GM18520 (cell line): ENCODE results near the gene DLG5.

ENCODE experiments used
- ATAC-seq: cut with Tn5 transposase; IDR thresholded peaks from one replicate; pipeline ENCODE4 v1.9.1; 2021; ENCODE audit not compliant: unreplicated experiment

Gene DLG5, protein sequence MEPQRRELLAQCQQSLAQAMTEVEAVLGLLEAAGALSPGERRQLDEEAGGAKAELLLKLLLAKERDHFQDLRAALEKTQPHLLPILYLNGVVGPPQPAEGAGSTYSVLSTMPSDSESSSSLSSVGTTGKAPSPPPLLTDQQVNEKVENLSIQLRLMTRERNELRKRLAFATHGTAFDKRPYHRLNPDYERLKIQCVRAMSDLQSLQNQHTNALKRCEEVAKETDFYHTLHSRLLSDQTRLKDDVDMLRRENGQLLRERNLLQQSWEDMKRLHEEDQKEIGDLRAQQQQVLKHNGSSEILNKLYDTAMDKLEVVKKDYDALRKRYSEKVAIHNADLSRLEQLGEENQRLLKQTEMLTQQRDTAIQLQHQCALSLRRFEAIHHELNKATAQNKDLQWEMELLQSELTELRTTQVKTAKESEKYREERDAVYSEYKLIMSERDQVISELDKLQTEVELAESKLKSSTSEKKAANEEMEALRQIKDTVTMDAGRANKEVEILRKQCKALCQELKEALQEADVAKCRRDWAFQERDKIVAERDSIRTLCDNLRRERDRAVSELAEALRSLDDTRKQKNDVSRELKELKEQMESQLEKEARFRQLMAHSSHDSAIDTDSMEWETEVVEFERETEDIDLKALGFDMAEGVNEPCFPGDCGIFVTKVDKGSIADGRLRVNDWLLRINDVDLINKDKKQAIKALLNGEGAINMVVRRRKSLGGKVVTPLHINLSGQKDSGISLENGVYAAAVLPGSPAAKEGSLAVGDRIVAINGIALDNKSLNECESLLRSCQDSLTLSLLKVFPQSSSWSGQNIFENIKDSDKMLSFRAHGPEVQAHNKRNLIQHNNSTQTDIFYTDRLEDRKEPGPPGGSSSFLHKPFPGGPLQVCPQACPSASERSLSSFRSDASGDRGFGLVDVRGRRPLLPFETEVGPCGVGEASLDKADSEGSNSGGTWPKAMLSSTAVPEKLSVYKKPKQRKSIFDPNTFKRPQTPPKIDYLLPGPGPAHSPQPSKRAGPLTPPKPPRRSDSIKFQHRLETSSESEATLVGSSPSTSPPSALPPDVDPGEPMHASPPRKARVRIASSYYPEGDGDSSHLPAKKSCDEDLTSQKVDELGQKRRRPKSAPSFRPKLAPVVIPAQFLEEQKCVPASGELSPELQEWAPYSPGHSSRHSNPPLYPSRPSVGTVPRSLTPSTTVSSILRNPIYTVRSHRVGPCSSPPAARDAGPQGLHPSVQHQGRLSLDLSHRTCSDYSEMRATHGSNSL (N-terminal part only)

DNA sequence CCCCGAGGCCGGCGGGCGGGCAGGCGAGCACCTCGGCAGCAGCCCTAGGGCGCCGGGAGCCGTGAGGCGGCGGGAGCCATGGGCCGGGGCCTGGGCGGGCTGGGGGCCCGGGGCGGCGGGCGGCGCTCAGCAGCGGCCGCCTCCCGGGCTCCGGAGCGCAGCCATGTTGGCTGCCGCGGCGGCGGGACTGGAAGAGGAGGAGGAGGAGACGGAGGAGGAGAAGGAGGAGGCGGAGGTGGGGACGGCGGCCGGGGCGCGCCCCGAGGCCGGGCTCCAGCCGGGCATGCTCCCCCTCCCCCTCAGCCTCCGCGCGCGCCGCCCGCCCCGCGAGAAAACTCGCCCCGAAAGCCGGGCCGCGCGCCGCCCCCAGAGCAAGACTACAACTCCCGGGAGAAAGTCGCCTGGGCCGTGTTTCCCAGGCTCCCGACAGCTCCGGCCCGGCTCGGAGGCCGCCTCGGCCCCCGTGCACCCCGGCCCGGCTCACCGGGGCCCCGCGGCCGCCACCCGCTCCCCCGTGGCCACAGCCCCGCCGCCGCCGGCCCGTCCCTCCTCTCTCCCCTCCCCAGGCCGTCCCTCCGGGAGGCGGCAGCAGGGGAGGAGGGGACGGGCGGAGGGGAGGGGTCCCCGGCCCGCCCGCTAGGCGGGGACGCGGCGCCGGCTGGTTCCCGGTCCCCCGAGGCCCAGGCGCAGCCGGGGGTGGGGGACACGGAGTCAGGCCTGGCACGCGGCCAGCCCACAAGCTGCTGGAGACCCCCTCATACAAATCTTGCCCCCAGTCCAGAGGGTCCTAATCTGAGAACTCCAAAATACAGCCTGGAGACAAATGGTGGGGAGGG lies at the start of gene DLG5:
TSS of gene DLG5 (minus strand) at position 190 of the 836 bp plus-strand sequence. CDS start 235 bp downstream, outside the sequence.
- ATAC-seq: no peak

DNA sequence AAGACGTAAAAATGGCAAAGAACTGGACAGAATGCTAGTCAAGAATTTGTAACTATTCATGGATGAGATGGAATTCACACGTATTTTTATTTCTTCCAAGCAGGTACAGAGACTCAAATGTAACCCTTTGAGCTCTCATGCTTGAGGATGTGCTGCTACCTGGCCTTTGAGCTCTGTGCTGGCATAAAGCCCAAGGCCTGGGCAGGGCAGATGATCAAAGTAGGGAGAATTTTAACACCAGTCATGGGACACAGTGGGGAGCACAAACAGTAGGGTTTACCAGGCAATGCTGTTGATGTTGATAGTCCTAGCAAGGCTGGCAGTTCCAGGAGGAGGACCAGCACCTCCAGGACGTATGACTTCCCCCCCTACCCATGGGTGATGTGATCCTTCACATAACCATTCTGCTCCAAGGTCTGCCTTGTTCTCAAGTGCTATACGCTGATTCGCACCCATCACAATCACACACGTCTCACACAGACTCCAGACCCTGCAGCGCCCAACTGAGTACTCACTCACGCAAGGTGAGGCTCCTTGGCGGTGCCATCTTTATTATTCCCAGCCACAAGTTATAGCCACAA lies 48.6 kb upstream of the DLG5 start:
- no peak for ATAC-seq

DNA sequence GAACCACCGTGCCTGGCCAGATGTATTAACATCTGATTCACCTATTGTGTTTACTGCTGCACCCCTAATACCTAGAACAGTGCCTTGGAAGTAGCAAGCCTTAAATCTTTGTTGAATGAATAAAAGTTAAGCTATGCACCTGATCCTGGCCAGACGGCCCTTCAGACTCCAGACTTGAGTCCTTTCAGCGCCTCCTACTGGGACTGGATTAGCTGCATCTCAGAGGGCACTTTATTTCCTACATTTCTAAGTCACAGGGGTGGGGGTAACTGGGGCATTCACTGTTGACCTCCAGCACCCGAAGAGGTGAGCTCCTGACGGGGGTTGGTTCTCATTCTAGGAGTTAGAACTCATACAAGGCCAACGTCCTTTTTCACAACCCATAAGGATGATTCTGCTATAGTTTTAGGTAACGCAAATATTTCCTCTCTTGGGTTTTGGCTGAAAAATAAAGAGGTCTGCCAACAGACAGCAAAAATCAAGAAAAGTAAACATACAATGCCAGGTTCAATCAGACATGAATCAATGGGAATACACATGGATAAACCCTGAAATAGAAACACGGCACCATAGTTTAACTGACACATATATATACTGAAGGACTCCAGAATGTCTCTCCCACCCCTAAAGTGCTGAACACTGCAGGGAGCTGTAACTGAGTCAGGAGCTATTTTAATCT lies 48.0 kb upstream of the DLG5 start:
- ATAC-seq: no peak

DNA sequence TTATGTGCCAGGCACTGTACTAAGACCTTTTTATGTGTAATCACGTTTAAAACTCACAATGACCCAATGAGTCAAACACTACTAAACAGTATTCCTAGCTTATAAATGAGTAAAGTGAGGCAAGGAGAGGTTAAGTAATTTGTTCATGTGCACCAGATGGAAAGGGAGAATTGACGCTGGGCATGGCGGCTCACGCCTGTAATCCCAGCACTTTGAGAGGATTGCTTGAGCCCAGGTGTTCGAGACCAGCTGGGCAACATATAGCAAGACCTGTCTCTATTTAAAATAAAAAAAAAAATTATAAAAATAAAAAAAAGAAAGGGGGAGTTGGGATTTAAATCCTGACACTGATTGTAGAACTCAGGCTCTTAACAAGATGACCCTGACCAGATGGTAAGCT lies 46.7 kb upstream of the DLG5 start:
- no peak for ATAC-seq

DNA sequence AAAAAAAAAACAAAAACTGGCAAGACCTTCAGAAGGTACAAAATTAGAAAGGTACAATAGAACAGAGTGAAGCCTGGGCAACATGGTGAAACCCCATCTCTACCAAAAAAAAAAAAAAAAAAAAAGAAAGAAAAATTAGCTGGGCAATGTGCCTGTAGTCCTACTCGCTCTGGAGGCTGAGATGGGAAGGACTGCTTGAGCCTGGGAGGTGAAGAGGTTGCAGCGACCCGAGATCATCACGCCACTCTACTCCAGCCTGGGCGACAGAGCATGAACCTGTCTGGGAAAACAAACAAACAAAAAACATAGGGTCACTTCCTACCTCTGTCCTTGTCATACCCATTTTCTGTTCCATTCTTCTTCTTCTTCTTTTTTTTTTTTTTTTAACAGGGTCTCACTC lies 45.6 kb upstream of the DLG5 start:
- ATAC-seq: no peak

DNA sequence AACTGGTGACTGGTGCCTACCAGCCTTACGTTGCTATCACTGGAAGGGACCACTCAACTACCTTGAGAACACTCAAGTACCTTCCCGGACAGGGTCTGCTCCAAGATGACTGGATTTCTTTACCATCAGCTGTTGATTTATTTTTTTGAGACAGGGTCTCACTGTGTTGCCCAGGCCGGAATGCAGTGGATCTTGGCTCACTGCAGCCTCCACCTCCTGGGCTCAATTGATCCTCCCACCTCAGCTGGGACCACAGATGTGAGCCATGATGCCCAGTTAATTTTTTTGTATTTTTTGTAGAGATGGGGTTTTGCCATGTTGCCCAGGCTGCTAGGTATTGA lies 45.2 kb upstream of the DLG5 start:
- ATAC-seq: no peak

DNA sequence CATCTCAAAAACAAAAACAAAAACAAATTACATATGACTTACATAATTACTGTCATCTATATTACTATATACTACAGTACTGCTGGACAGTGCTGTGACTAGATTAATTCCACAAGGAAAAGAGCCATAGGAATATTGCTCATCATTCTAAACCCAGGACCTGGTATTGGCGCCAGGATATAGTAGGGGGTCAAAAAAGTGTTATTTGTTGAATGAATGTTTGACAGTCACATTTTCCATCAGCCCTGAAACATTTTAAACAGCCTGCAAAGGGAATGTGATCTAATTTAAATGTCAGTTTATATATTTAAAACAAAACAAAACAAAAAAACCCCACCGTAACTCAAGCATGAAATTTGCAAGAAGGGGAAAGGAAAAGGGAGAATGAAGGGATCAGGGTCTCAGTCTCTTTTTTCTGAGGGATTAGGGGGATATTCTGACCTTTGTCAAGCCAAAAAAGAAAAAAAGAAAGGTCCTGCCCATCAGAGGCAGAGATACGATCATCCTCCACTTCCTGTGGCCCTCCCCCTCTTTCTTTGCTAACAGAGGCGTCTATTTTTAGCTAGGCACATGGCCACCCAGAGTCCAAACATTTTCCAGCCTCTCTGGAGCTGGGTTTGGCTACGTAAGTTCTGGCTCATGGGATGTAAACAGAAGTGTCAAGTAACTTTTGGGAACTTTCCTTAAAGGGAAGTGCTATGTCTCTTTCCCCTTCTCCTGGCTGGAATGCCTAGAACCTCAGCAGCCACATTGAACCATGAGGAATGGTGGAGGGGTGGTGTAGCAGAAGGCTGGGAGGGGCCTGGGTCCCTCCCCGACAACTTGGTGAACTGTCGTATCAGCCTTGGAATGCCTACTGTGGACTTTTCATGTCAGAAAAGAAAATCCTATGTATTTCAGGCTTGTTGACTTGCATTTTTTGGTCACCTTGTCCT lies 44.6 kb upstream of the DLG5 start:
- no peak for ATAC-seq

DNA sequence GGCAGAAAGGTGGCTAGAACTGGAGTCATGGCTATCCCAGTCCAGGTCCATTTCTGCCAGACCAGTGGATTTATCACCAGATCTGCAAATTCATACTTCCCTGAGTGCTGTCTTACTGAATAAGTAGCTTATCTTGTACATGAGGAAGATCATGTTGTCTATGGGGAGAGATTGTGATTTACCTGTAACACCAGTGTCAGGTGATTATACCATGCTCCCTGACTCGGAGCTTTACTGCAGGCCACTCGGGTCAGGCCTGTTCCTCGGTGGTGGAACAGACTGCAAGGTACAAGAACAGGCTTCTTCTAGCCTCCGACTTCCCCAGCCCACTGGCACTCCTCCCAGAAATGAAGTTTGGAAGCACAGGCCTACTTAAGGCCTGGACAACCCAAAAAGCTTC lies 42.6 kb upstream of the DLG5 start:
- ATAC-seq: no peak

DNA sequence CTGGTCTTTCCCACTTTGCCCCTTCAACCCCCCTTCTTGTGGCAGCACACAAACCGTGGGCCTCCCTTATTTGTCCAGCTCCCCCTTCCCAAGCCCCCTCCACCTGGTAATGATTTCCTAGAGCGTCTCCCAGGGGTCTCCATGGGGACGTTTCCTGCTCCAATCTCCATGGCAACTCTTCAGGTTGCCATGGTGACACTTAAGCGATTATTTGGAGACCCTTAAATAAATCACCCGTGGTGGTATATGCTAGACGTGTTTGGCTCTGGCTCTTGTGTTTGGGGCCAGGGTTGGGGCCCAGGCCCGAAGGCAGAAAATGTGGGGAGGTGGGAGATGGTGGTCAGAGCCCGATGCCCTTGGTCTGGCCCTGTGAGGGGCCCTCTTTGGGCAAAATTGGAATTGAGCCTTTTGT lies 41.1 kb upstream of the DLG5 start:
- no peak for ATAC-seq

DNA sequence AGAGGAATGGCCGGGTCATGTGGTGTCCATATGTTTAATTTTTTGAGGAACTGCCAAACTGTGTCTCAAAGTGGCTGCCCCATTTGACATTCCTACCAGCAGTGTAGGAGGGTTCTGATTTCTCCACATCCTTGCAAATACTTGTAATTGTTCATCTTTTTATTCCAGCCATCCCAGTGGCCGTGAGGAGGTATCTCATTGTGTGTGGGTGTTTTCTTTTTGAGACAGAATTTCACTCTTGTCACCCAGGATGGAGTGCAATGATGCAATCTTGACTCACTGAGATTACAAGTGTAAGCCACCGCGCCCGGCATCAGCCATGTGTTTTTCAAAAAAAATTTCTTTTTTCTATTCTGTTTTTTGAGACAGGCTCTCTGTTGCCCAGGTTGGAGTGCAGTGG lies 38.7 kb upstream of the DLG5 start:
- no peak for ATAC-seq

DNA sequence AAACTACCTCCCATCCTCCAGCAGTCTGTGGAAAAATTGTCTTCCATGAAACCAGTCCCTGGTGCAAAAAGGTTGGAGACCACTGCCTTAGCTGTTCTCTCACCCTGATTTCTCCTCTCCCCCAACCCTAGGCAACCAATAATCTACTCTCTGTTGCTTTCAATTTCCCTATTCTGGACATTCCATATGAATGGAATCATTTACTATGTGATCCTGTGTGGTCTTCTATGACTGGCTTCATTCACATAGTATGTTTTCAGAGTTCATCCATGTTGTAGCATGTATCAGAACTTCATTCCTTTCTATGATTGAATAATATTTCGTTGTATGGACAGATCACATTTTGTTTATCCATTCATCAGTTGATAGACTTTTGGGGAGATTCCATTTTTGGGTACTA lies 38.3 kb upstream of the DLG5 start:
- no peak for ATAC-seq

DNA sequence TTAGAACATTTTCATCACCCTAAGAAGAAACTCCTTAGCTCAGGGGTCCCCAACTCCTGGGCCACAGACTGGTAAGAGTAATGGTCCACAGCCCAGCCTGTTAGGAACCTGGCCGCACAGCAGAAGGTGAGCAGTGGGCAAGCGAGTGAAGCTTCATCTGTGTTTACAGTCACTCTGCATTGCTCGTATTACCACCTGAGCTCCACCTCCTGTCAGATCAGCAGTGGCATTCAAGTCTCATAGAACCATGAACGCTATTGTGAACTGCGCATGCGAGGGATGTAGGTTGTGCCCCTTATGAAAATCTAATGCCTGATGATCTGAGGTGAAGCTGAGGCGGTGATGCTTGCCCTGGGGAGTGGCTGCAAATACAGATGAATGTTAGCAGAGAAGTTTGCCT lies 37.3 kb upstream of the DLG5 start:
- ATAC-seq: no peak

DNA sequence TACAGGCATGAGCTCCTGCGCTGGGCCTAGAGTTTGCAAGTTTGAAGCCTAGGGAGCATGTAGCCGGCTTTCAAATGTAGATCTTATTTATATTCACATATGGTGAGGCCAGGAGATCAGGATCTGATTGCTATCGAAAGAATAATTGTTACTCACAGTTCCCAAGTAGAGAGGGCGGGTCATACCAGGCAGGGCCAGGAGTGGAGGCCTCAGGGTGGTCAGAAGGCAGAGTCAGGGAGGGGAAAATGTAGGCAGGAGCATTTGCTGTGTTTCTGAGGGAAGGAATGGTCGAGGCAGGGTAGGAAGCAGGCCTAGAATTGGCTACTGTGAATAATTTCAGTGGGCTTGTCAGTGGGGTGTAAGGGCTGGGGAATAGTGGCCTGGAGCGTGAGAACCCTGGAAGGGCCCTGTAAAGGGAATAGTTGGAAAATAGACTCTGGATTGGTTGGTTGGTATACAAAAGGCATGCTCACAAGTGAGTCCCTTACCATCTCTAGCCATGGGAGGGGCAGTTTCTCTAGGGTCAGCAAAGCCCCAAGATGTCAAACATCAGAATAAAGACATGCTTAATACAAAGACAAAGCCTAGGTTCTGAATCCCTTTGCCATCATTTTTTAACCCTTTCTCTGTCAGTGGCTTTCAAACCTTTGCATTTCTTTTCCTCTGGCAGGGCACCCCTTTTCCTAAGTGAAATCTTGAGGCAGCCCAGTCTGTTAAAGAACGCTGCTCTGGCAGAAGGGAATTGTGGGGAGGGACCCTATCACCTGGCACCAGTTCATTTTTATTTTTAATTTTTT lies 36.0 kb upstream of the DLG5 start:
- no peak for ATAC-seq

DNA sequence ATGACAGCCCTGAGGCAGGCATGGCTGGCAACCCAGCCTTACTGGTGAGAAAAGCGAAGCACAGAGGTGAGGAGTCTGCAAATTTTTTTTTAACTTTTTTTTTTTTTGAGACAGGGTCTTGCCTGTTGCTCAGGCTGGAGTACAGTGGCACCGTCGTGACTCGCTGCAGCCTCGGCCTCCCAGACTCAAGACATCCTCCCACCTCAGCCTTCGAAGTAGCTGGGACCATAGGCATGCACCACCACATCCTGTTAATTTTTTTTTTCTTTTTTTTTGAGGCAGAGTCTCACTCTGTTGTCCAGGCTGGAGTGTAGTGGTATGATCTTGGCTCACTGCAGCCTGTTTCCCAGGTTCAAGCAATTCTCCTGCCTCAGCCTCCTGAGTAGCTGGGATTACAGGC lies 35.1 kb upstream of the DLG5 start:
- ATAC-seq: no peak

DNA sequence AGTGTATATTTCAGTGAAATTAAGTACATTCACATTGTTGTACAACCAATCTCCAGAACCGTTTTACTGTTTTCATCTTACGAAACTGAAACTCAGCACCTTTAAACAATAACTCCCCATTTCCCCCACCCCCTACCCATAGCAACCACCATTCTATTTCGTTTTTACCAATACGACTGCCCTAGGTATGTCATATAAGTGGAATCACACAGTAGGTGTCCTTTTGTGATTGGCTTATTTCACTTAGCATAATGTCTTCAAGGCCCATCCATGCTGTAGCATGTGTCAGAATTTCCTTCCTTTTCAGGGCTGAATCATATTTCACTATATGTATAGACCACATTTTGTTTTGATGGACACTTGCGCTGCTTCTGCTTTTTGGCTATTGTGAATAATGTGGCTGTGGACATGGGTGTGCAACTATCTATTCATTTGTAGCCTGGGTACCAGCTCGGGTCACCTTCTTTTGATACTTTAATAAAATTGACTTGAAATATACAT lies 34.3 kb upstream of the DLG5 start:
- ATAC-seq: no peak

DNA sequence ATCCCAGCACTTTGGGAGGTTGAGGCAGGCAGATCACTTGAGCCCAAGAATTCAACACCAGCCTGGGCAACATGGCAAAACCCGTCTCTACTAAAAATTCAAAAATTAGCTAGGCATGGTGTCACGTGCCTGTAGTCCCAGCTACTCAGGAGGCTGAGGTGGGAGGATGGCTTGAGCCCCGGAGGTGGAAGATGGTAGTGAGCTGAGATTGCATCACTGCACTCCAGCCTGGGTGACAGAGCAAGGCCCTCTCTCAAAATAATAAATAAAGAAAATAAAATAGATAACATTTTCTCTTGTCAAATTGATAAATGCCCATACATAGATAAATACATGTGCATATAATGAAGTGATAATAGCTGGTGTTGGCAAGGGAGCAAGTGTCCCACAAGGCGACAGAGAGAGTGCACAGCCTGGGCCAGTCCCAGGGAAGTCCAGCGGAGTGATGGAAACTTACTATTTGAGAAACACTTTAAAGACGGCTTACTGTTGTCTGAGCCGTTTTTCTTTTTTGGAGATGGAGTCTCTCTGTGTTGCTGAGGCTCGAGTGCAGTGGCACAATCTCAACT lies 33.4 kb upstream of the DLG5 start:
- ATAC-seq: no peak

DNA sequence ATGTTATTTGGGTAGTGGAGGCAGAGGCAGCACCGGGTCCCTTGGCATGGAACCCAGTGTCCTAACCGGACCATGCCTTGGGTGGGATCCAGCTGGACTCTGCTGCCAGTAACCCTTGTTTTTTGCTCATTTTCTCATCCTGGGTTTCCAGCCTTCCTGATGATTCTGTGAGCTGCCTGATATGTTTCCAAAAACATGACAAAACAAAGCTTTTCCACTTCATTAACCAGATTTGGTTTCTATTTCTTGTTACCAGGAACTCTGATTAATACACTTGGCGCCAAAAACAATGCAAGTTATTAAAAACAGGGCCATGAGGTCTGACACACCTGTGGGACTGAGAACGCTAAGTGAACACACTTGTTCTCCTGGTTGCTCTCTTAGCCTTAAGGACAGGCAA lies 32.8 kb upstream of the DLG5 start:
- no peak for ATAC-seq
